ENCODE data around the gene CCL18.
"Not testable (repeated sequence)": the region's sequence is repeated elsewhere in the genome, so short reads cannot be mapped to it uniquely, and the experiment has no call there.

DNA sequence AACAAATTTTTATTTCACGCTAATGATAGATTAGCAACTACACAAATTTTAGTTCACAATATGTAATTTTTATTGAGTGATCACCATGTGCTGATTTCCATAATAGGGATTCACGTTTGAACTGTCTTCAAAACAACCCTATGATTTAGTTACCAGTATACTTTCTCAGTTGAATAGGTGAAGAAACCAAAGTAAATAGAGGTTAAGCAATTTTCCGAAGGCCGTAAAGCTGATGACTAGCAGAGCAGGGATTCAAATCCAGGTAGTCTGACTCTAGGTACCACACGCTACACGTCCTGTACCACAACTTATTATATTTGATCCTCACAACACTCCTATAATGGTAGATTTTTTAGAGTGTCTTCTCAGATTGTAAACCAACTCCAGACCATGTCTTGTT, 28.6 kb downstream of the CCL18 start:
- TF ChIP-seq, protein P1, sequence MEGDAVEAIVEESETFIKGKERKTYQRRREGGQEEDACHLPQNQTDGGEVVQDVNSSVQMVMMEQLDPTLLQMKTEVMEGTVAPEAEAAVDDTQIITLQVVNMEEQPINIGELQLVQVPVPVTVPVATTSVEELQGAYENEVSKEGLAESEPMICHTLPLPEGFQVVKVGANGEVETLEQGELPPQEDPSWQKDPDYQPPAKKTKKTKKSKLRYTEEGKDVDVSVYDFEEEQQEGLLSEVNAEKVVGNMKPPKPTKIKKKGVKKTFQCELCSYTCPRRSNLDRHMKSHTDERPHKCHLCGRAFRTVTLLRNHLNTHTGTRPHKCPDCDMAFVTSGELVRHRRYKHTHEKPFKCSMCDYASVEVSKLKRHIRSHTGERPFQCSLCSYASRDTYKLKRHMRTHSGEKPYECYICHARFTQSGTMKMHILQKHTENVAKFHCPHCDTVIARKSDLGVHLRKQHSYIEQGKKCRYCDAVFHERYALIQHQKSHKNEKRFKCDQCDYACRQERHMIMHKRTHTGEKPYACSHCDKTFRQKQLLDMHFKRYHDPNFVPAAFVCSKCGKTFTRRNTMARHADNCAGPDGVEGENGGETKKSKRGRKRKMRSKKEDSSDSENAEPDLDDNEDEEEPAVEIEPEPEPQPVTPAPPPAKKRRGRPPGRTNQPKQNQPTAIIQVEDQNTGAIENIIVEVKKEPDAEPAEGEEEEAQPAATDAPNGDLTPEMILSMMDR (IDR thresholded peaks at IDR 0.05; ENCODE audit: low read length) = not testable (repeated sequence)
- not testable (repeated sequence) for TF ChIP-seq EZH2 (IDR thresholded peaks at IDR 0.05; ENCODE audit: borderline replicate concordance, low read length)
